Fibroblast of upper back skin (primary cell): ENCODE measurements around the gene RPL29.

Source experiments
- DNase-seq: peaks from one replicate; pipeline ENCODE4 v3.0.0-alpha.2; 2013

The RPL29 gene

DNA sequence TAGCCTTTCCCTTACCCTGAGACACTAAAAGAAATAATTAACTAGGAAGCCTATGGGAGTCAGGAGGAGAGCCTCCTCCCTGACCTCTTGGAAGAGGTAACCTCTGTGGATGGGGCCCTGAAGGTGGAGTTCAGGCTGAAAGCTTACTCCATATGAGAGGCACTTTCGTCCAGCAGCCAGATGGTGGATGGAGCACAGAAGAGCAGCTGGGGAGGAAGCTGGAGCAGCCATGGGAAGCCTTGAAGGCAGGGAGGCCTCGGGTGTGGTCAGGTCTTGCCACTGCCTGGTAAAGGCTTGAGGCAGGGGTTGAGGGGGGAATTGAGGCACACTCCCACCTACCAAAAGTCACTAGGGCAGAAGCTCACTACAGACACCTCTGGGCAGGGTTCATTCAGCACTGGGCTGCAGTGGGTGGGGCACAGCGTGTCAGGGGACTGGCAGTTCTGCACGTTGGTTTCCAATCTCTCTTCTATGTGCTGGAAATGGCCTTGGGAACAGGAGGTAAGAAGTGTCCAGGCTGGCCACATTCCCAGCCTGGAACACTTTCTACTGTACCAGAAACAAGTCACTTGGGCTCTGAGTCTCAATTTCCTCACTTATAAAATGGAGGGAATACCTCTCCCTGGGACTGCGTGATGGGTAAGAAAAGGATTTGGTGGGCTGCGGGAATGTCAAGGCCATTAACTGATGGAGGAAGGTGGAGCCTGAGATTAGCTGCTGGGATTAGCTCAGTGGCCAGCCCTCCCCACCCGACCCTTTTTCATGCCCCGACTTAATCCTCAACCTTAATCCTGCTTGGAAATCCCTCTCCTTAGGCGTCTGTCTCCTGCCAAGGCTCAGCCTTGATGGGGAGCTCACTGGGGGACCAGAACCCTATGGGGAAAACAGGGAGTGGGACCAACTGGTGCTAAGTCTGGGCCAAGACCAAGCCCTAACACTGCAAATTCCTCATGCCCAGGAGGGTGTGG lies 33.8 kb downstream of the RPL29 start:
- DNase-seq: no peak

GRCh38 chr3:51961011-51961410 lies 34.7 kb downstream of the RPL29 start:
- DNase-seq: no peak

DNA sequence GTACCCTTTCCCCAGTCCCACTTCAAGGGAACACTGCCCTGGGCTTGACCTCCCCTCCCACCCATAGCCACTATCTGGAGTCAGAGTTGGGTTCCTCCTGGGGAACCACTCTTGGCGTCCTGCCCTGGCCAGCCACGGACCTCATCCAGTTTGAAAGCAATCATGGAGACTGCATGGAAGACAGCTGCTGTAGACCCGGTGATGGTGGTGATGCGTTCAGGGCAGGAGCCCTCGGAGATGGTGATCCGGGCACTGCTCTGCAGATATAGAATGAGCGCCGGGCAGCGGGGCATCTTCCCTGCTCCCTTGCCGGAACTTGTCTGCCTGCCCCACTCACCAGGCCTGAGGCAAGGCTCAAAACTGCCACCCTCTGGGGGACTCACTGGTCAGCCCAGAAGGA lies 35.3 kb downstream of the RPL29 start:
- no peak for DNase-seq

- DNase-seq: no peak
Observed at GRCh38 chr3:51959651-51960050, 36.0 kb downstream of the RPL29 start.

DNA sequence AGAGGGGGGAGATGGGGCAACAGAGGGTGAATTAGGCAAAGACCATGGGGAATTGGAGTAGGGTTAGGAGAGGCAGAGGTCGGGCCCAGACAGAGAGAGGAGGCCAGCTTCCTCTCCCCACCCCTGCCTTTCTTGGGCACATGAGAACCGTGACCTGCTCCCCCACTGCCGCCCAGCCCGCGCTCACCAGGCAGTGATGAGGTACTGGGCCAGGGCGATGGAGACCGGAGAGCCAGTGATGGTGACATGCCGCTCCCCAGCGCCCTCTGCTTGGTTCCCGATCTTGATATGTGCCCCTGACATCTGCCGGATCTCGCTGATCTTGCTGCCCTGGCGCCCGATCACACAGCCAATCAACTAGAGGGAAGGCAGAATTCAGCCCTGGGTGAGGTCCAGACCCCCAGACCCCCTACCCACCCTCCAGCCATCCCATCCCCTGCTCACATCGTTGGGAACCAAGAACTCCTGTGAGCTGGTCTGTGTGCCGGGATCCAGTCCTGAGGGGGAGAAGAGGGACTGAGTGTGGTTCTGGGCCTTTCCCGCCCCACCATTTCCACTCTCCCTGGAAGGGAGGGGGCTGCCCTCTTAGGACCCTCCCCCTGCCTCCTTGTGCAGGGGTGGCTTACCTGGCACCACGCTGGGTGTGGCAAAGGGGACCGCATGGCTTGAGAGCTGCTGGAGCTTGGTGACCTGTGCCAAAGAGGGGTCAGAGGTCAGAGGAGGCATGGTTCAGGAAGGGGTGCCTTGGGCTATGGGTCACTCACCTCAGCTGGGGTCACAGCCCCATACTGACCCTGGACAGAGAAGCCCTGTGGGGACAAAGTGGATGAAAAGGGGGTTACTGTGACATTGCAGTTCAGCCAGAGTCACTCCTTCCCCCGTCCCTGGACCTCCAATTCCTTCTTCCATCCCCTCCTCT lies 36.8 kb downstream of the RPL29 start:
- DNase-seq: no peak

DNA sequence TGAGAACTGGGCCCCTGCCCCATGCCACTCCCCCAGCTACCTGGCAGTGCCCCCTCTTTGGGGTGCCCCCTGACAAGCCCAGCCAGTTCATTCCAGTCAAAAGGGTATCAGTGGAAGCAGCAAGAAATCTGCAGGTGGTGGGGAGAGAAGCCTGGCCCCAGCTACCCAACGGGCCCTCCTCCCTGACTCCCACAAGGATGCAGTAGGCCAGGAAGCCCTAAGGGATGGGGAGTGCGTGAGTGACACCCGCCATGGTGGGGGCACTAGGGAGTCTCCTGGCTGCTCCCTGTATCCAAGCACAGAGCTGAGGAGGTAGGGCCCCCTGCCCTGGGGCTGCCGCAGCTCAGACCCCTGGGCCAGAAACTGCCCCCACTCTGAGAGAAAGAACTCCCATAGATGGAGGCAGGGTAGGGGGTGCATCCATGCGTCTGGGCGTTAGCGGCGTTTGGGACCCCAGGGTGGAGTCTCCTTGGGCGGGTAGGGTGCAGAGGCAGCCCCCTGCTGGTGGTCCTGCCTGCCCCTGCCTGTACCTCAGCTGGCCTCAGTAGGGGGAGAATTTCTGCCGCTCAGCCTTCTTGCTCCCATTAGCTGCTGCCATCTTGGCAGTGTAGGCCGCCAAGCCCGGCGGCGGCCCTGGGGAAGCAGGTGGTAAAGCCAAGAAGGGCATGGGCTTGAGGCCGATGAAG lies 38.0 kb downstream of the RPL29 start:
- DNase-seq: no peak

DNA sequence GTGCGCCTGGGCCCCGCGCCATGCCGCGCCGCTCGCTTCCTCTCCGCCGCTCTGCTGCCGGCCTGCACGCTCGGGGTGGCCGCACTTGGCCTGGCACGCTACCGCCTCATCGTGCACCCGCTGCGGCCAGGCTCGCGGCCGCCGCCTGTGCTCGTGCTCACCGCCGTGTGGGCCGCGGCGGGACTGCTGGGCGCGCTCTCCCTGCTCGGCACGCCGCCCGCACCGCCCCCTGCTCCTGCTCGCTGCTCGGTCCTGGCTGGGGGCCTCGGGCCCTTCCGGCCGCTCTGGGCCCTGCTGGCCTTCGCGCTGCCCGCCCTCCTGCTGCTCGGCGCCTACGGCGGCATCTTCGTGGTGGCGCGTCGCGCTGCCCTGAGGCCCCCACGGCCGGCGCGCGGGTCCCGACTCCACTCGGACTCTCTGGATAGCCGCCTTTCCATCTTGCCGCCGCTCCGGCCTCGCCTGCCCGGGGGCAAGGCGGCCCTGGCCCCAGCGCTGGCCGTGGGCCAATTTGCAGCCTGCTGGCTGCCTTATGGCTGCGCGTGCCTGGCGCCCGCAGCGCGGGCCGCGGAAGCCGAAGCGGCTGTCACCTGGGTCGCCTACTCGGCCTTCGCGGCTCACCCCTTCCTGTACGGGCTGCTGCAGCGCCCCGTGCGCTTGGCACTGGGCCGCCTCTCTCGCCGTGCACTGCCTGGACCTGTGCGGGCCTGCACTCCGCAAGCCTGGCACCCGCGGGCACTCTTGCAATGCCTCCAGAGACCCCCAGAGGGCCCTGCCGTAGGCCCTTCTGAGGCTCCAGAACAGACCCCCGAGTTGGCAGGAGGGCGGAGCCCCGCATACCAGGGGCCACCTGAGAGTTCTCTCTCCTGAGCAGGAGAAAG lies 39.6 kb downstream of the RPL29 start:
- peak; percentile 45 for DNase-seq

DNA sequence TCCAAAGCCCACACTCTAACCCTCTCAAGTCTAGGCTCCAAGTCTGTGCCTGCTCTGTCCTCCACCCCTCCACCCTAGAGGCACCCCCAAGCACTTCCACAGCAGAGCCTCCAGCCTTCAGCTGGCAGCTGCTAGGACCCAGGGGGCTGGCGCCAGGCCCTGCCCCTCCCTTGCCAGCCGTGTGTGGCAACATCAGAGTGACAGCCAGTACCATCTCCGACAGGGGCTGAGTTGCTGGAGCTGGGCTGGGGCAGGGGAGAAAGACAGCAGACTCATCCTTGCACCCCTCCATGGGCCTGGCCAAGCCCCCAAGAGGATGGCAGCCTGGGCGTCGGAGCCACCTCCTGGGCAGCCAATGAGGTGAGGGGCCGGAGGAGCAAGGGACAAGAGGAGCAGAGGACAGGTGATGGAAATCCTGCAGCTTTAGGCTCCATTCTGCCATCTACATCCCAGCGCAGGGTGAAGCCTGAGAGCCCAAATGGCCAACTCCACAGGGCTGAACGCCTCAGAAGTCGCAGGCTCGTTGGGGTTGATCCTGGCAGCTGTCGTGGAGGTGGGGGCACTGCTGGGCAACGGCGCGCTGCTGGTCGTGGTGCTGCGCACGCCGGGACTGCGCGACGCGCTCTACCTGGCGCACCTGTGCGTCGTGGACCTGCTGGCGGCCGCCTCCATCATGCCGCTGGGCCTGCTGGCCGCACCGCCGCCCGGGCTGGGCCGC lies 40.4 kb downstream of the RPL29 start, which contains the start of gene GPR62:
GPR62 (plus strand) TSS at position 207 of the 718 bp plus-strand sequence; CDS start at position 479, 272 bp downstream.
- DNase-seq: no peak

GRCh38 chr3:51954713-51955112 lies 41.0 kb downstream of the RPL29 start:
- no peak for DNase-seq

GRCh38 chr3:51954105-51954504 lies 41.6 kb downstream of the RPL29 start:
- DNase-seq: no peak

GRCh38 chr3:51953445-51953844 lies 42.2 kb downstream of the RPL29 start:
- peak; percentile 73 for DNase-seq

- DNase-seq: no peak
Observed at GRCh38 chr3:51950899-51951298, 44.8 kb downstream of the RPL29 start.

GRCh38 chr3:51949121-51949520 lies 46.6 kb downstream of the RPL29 start:
- no peak for DNase-seq

GRCh38 chr3:51948016-51948580 lies 47.6 kb downstream of the RPL29 start:
- DNase-seq: no peak

DNA sequence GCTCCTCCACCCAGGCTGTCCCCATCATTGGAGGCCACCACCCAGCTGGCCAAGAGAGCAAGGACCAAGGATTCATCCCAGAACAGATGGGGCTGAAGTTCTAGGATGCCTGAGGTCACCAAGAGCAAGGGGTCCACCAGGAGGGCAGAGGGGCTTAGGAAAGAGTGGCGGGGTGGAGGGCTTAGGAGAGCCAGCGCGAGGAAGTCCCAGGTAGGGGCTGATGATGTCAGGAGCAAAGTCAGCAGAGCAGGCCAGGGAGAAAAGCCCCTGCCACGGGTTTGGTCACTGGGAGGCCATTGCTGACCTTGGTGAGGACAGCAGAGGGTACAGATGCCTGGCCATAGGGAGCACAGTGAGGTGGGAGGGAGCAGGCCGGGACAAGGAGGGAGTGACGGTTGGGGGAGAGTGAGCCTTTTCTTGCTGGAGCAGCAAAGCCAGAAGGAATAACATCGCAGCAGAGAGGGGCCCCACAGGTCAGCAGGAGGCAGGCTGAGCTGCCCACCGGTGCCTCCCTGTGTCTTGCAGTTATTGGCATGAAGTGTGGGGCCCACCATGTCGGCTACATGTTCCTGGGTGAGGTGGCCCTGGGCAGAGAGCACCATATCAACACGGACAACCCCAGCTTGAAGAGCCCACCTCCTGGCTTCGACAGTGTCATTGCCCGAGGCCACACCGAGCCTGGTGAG lies 48.3 kb downstream of the RPL29 start:
- no peak for DNase-seq

- no peak for DNase-seq
Observed at GRCh38 chr3:51946796-51947195, 48.9 kb downstream of the RPL29 start.

- no peak for DNase-seq
Observed at GRCh38 chr3:51945926-51946705, 49.6 kb downstream of the RPL29 start.

DNA sequence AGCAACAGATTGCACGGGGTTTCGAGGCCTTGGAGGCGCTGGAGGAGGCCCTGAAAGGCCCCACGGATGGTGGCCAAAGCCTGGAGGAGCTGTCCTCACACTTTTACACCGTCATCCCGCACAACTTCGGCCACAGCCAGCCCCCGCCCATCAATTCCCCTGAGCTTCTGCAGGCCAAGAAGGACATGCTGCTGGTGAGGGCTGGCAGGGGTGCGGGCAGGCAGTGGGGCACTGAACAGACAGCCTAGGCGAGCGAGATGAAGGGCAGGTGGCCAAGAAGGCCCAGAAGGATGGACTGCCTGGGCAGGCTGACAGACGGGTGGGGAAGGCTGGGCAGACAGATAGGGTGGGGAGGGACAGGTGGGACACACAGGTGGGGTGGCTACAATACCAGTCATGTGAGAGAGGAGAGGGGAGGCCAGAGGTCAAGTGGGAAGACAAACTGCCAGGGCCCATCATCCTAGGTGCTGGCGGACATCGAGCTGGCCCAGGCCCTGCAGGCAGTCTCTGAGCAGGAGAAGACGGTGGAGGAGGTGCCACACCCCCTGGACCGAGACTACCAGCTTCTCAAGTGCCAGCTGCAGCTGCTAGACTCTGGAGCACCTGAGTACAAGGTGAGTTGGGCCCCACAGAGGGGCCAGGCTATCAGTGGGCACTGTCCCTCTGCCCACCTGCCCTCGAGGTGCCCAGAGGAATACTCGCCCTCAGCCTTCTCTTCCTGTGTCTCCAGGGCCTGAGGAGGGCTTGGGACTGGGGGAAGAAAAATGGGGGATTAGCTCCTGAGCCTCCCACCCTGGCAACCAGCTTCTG lies 50.5 kb downstream of the RPL29 start:
- no peak for DNase-seq
